ENCODE results near the gene CRYL1. TPM values are rescaled to one million over a fixed set of nuclear protein-coding genes. Genes with fewer than 3 reads are reported as not detected.

The CRYL1 gene
- total and polyA plus RNA-seq, 2 of the 4 experiments (the other 2 are of a cell fraction) = 11.7 to 16.4 TPM

DNA sequence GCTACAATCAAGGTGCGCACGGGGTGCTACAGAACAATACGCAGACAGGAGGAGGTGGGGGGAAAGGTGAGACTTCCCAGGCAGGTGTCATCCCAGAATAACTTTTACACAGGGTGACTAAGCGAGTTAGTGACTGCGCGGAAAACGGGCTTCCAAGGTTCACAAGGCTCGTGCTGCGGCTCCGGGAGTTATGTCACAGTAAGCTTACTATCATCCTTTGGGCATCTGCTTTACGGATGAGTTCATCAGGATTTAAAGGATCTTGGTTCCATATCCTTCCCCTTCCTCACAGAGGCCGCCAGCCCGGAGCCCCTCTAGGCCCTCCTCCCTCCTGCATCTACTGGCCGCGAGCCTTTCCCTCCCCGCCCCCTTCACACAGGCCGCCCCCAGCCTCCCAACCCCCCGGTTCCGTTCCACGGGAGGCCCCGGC lies 40.8 kb upstream of the CRYL1 start:
- Histone ChIP-seq H3K4me2 (ENCODE audit: low read depth, low read length) (peak overlapping the region; percentile 79), H3K4ac (ENCODE audit: low read depth, low read length) (peak overlapping the region; percentile 93), H3K9me3 (ENCODE audit: control insufficient read depth, insufficient read depth, low read length) (peaks cover 8% of the 10 kb centered on the region), H2BK15ac (ENCODE audit: low read depth, low read length) (peak overlapping the region; percentile 66; the same call in 1 of the 3 replicates), H3K4me1 (ENCODE audit: control insufficient read depth, insufficient read depth, low read length) (no peaks in the 10 kb centered on the region), H4K8ac (ENCODE audit: low read depth in 2 of 2, low read length in 2 of 2) (peak overlapping the region; percentile 74 to 83), H3K4me3 (ENCODE audit: insufficient read depth, low read depth, low read length) (peak overlapping the region; percentile 96), H3K27ac (ENCODE audit: insufficient read depth, low read length) (peak overlapping the region; percentile 98), H4K5ac (ENCODE audit: low read depth, low read length) (peak overlapping the region; percentile 80), H2BK120ac (ENCODE audit: low read depth, low read length) (peak overlapping the region; percentile 87), H3K14ac (replicated peaks; ENCODE audit: low read depth, low read length) (peak overlapping the region; percentile 74), H3K27me3 (ENCODE audit: control insufficient read depth, insufficient read depth, low read length) (no peaks in the 10 kb centered on the region), H3K79me1 (ENCODE audit: low read depth in 1 of 2, low read length in 2 of 2) (peaks cover 8 to 18% of the 10 kb centered on the region in 2 experiments; a peak in 3 of 4 replicates), H2AFZ (replicated peaks; ENCODE audit: low read length, poor library complexity) (peak overlapping the region; percentile 95), H3K56ac (ENCODE audit: extremely low read depth, insufficient read depth, low read length) (peak overlapping the region; percentile 89), H3K18ac (ENCODE audit: low read depth, low read length) (peak overlapping the region; percentile 87), H3K36me3 (ENCODE audit: control insufficient read depth, insufficient read depth, low read length) (no peaks in the 10 kb centered on the region), H4K91ac (ENCODE audit: insufficient read depth, low read depth, low read length) (peak overlapping the region; percentile 91), H2BK20ac (ENCODE audit: low read depth, low read length) (peak overlapping the region; percentile 65; the same call in 1 of the 2 replicates), H3K9ac (ENCODE audit: low read depth, low read length) (peak overlapping the region; percentile 67), H3K9me1 (ENCODE audit: insufficient read depth, low read length) (no peaks in the 10 kb centered on the region), H2AK9ac (replicated peaks; ENCODE audit: low read depth, low read length, poor library complexity) (peak overlapping the region; percentile 84), H3K23ac (ENCODE audit: low read depth, low read length) (peak overlapping the region; percentile 94), H2AK5ac (ENCODE audit: low read depth, low read length) (peak overlapping the region; percentile 57; the same call in 1 of the 2 replicates), H4K20me1 (ENCODE audit: insufficient read depth, low read length) (no peaks in the 10 kb centered on the region), H2BK5ac (ENCODE audit: low read depth, low read length, poor library complexity, severe bottlenecking) (peak overlapping the region; percentile 97)
- intact Hi-C loops (cut with micrococcal nuclease) (no loop called here), dilution Hi-C loops (cut with HindIII; ENCODE audit: low sequenced_read_pairs, unreplicated experiment) (no loop called here), in situ Hi-C loops (cut with MboI; ENCODE audit: low sequenced_read_pairs) (no loop called here)
- DNase-seq (peak; percentile 85), ATAC-seq (ENCODE audit: low read depth) (peak; percentile 64)
- no TSS peak for BruUV-seq (replicated peaks)
- WGBS, 2 experiments (ENCODE audit: extremely low coverage in 2 of 2, insufficient read length in 1 of 2) = 0% methylated on average over 7 of the region's 21 CpGs; no CpG with 5 or more reads in 1 of the 2 experiments
- ChIA-PET CTCF (interaction anchor here (0.6 kb wide), 2 partner anchors 356 to 756 kb away, joined by 3 to 6 read pairs; no protein-coding TSS in a partner anchor), POLR2A (ENCODE audit: unreplicated experiment) (interaction anchor here (0.6 to 1.0 kb wide), 2 partner anchors 131 to 306 kb away, joined by 3 read pairs; no protein-coding TSS in a partner anchor)
- peak; percentile 67 for TF ChIP-seq RCOR1 (IDR thresholded peaks at IDR 0.05; ENCODE audit: insufficient replicate concordance, low read length)
- TF ChIP-seq FOS (IDR thresholded peaks at IDR 0.05; ENCODE audit: low read depth, low read length) = 0 out of 2 replicates have a peak, but pooled peaks have one; percentile 3
- TF ChIP-seq CHD1 (IDR thresholded peaks at IDR 0.05; ENCODE audit: low read depth, low read length) = no peak
- peak; percentile 87 for TF ChIP-seq BHLHE40 (IDR thresholded peaks at IDR 0.05; ENCODE audit: low read depth, low read length)
- TF ChIP-seq CEBPB (IDR thresholded peaks at IDR 0.05; ENCODE audit: low read depth, low read length) = no peak
- TF ChIP-seq, protein P1, sequence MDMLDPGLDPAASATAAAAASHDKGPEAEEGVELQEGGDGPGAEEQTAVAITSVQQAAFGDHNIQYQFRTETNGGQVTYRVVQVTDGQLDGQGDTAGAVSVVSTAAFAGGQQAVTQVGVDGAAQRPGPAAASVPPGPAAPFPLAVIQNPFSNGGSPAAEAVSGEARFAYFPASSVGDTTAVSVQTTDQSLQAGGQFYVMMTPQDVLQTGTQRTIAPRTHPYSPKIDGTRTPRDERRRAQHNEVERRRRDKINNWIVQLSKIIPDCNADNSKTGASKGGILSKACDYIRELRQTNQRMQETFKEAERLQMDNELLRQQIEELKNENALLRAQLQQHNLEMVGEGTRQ (IDR thresholded peaks at IDR 0.05; ENCODE audit: low read depth, low read length) = no peak
- no peak; the same call in 1 of the 2 replicates for TF ChIP-seq RAD21 (IDR thresholded peaks at IDR 0.05; ENCODE audit: low read length)
- peak; percentile 88 for TF ChIP-seq NFE2L2 (IDR thresholded peaks at IDR 0.05; ENCODE audit: low read depth, low read length)
- TF ChIP-seq RFX5 (IDR thresholded peaks at IDR 0.05; ENCODE audit: low read depth, low read length) = no peak
- 0 out of 2 replicates have a peak, but pooled peaks have one; percentile 4 for TF ChIP-seq MAFK (IDR thresholded peaks at IDR 0.05; ENCODE audit: low read depth, low read length)
- no peak for TF ChIP-seq ELK1 (IDR thresholded peaks at IDR 0.05; ENCODE audit: borderline replicate concordance, low read depth, low read length)
- no peak for TF ChIP-seq MAZ (IDR thresholded peaks at IDR 0.05; ENCODE audit: borderline replicate concordance, low read depth, low read length)
- TF ChIP-seq CTCF (conservative IDR thresholded peaks at IDR 0.05; ENCODE audit: low read depth, low read length) = no peak
- no peak for TF ChIP-seq POLR2A (IDR thresholded peaks at IDR 0.05; ENCODE audit: low read depth, low read length)
- TF ChIP-seq SMC3 (IDR thresholded peaks at IDR 0.05; ENCODE audit: low read depth, low read length) = no peak
